Endothelial cell of umbilical vein (primary cell): ENCODE data around the gene NXN.

ENCODE experiments used
- CTCF ChIP-seq, 2 donors: IDR thresholded peaks; 1 replicate in 1 of 2; 2 replicates in 1 of 2; pipeline ENCODE4 v1.5.1; 2011; ENCODE audit warnings: low read length in 2 of 2, mild to moderate bottlenecking in 2 of 2, moderate library complexity in 2 of 2, control low read depth in 1 of 2, inconsistent platforms in 1 of 2, low read depth in 1 of 2; ENCODE audit not compliant: insufficient read depth in 1 of 2; ENCODE audit errors: extremely low read depth in 1 of 2
- EZH2 ChIP-seq: IDR thresholded peaks from 2 replicates; pipeline ENCODE4 v1.6.1; 2012; ENCODE audit warnings: borderline replicate concordance, low read depth, mild to moderate bottlenecking, moderate library complexity, low read length, inconsistent platforms; ENCODE audit not compliant: severe bottlenecking
- JUN ChIP-seq: IDR thresholded peaks from 2 replicates; pipeline ENCODE4 v1.6.1; 2011; ENCODE audit warnings: borderline replicate concordance, low read depth; ENCODE audit not compliant: insufficient read length, insufficient read depth
- MAX ChIP-seq: IDR thresholded peaks from 2 replicates; pipeline ENCODE4 v1.6.1; 2011; ENCODE audit not compliant: insufficient read depth, insufficient read length
- MYC ChIP-seq: IDR thresholded peaks from one replicate; pipeline ENCODE4 v1.6.1; 2011; ENCODE audit warnings: mild to moderate bottlenecking, low read depth, low read length
- POLR2A ChIP-seq: IDR thresholded peaks from 2 replicates; pipeline ENCODE4 v1.6.1; 2012; ENCODE audit warnings: low read depth, mild to moderate bottlenecking, control low read depth, low read length
- POLR2AphosphoS5 ChIP-seq: IDR thresholded peaks from 2 replicates; pipeline ENCODE4 v1.6.1; 2012; ENCODE audit warnings: low read depth, mild to moderate bottlenecking, control low read depth, low read length, moderate library complexity; ENCODE audit not compliant: insufficient read depth

- TF ChIP-seq CTCF (IDR thresholded peaks at IDR 0.05; ENCODE audit: extremely low read depth in 1 of 2, insufficient read depth in 1 of 2, low read depth in 1 of 2, low read length in 2 of 2), result no peak
- TF ChIP-seq POLR2AphosphoS5, result no peak
- no peak for TF ChIP-seq POLR2A
- no peak for TF ChIP-seq JUN
- no peak for TF ChIP-seq EZH2
- no peak for TF ChIP-seq MAX
- no peak for TF ChIP-seq MYC
Measured at GRCh38 chr17:852349-852748, 127.2 kb downstream of the NXN start.
